Measurements from ENCODE around the gene UFC1. TPM values are rescaled to one million over a fixed set of nuclear protein-coding genes. Genes with fewer than 3 reads are reported as not detected.

UFC1 gene
- total and polyA plus RNA-seq, 5 donors from 2014 or later: 115 to 188 (median 162) TPM

DNA sequence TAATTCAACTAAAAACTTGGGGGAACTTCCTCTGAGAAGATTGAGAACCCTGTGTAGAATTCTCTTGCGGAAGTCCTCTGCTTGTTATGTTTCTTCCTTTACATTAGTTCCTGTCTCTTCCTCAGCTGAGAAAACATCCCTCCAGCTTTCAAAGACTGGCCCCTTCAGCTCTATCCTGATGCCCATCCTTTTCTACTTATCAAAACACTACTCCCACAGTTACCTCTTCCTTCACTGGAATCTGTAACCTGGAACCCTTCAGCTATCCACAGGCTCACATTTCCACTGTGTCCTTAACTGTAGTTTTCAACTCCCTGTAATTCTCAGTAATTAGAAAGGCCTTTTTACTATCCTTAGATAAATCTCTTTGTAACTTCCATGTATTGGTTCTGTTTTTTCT, 15.3 kb upstream of the UFC1 start:
- Mint-ChIP-seq H3K9me3 (no peaks in the 10 kb centered on the region), H3K27me3 (no peaks in the 10 kb centered on the region), H3K4me1 (peaks cover 0 to 14% (median 8%) of the 10 kb centered on the region in 4 donors), H3K4me3 (peak overlapping the region in 1 of 4 donors; percentile 10), H3K36me3 (no peaks in the 10 kb centered on the region), H3K27ac (peak overlapping the region; percentile 59 to 81 (median 64))
- Histone ChIP-seq H3K4me1 (ENCODE audit: control insufficient read depth, insufficient read depth, low read length, poor library complexity, severe bottlenecking) (peaks cover 5% of the 10 kb centered on the region), H3K4me3 (ENCODE audit: low read depth, low read length) (no peak overlapping the region), H3K36me3 (ENCODE audit: control insufficient read depth, insufficient read depth, low read length) (no peaks in the 10 kb centered on the region), H3K27me3 (ENCODE audit: control insufficient read depth, insufficient read depth, low read length) (no peaks in the 10 kb centered on the region), H3K27ac (ENCODE audit: insufficient read depth, low read length, poor library complexity, severe bottlenecking) (no peak overlapping the region), H3K9me3 (ENCODE audit: control insufficient read depth in 2 of 2, low read length in 2 of 2) (no peaks in the 10 kb centered on the region)
- DNase-seq (no peak), ATAC-seq (ENCODE audit: low read depth in 2 of 2) (no peak)

DNA sequence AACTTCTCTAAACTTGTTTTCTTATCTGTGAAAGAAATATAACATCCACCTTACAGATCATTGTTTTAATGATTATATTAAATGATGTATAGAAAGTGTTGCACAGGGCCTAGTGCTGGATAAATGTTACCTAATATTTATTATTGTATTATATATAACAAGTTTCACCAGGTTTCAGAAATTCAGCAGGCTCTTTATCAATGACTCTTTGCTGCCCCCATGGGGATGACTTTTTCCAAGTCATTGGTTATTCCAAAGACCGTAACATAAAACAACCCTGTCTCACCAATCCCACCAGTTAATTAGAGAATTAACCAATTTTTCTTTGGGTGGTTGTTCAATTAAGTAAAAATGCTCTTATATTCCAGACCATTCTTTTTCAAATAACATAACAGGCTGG, 14.0 kb upstream of the UFC1 start:
- Mint-ChIP-seq H3K9me3 (no peaks in the 10 kb centered on the region), H3K27ac (no peak overlapping the region), H3K4me1 (peaks cover 0 to 14% (median 8%) of the 10 kb centered on the region in 4 donors), H3K27me3 (no peaks in the 10 kb centered on the region), H3K36me3 (no peaks in the 10 kb centered on the region), H3K4me3 (no peak overlapping the region)
- H3K36me3 ChIP-seq (ENCODE audit: control insufficient read depth, insufficient read depth, low read length): no peaks in the 10 kb centered on the region
- DNase-seq (peak; percentile 23 to 67 (median 51)), ATAC-seq (ENCODE audit: low read depth in 2 of 2) (no peak)
- H3K9me3 ChIP-seq (ENCODE audit: control insufficient read depth in 2 of 2, low read length in 2 of 2): no peaks in the 10 kb centered on the region
- H3K27me3 ChIP-seq (ENCODE audit: control insufficient read depth, insufficient read depth, low read length): no peaks in the 10 kb centered on the region
- no peak overlapping the region for H3K4me3 ChIP-seq (ENCODE audit: low read depth, low read length)
- H3K4me1 ChIP-seq (ENCODE audit: control insufficient read depth, insufficient read depth, low read length, poor library complexity, severe bottlenecking): no peaks in the 10 kb centered on the region
- no peak overlapping the region for H3K27ac ChIP-seq (ENCODE audit: insufficient read depth, low read length, poor library complexity, severe bottlenecking)

DNA sequence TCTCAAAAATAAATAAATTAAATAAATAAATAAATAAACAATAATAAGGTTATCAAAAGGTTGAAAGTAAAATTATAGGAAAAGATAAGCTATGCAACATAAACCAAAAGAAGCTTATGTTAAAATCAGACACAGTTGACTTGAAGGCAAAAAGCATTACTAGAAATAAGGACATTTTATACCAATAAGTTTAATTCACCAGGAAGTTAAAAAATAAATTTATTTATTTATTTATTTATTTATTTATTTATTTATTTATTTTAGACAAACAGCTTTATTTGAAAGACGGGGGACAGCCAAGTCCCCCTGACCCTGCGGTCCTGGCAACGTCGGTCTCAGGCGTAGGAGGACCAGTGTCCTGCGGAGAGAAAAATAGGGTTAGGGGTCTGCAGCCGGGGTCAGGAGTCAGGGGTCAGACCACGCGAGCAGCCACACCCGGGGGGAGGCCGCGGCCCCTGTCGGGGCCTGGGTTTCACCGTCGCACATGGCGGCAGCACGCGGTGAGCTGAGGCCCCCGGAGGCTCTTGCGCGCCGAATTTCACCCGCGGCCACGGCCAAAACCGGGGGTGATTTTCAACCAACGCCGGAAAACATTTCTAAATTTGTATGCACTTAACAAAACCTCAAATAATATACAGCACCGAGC, 12.9 kb upstream of the UFC1 start:
- ATAC-seq (ENCODE audit: low read depth in 2 of 2) (no peak), DNase-seq (no peak)
- H3K36me3 Mint-ChIP-seq: no peaks in the 10 kb centered on the region
- Histone ChIP-seq H3K27ac (ENCODE audit: insufficient read depth, low read length, poor library complexity, severe bottlenecking) (no peak overlapping the region), H3K9me3 (ENCODE audit: control insufficient read depth in 2 of 2, low read length in 2 of 2) (no peaks in the 10 kb centered on the region), H3K36me3 (ENCODE audit: control insufficient read depth, insufficient read depth, low read length) (no peaks in the 10 kb centered on the region), H3K4me3 (ENCODE audit: low read depth, low read length) (no peak overlapping the region), H3K27me3 (ENCODE audit: control insufficient read depth, insufficient read depth, low read length) (no peaks in the 10 kb centered on the region), H3K4me1 (ENCODE audit: control insufficient read depth, insufficient read depth, low read length, poor library complexity, severe bottlenecking) (no peaks in the 10 kb centered on the region)
- H3K27me3 Mint-ChIP-seq: no peaks in the 10 kb centered on the region
- no peaks in the 10 kb centered on the region for H3K9me3 Mint-ChIP-seq
- no peak overlapping the region for H3K27ac Mint-ChIP-seq
- no peak overlapping the region for H3K4me3 Mint-ChIP-seq
- H3K4me1 Mint-ChIP-seq: peaks cover 0 to 7% (median 5%) of the 10 kb centered on the region in 4 donors

DNA sequence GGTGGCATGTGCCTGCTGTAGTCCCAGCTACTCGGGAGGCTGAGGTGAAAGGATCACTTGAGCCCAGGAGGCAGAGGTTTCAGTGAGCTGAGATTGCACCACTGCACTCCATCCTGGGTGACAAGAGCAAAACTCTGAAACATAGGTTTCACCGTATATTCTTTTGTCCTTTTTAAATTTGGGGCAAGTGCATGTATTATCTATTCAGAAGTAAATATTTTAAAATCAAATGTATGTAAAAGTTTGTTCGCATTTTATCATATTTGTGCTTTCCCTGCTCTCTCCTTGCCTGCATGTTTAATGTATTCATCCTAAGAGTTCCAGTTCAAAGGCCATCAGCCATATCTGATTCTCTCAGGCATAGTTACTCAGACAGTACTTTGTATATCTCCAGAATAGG, 7.9 kb upstream of the UFC1 start:
- no peak for ATAC-seq (ENCODE audit: low read depth in 2 of 2)
- Mint-ChIP-seq H3K36me3 (no peaks in the 10 kb centered on the region), H3K4me1 (no peaks in the 10 kb centered on the region), H3K27me3 (no peaks in the 10 kb centered on the region), H3K27ac (no peak overlapping the region), H3K4me3 (no peak overlapping the region), H3K9me3 (no peaks in the 10 kb centered on the region)
- H3K4me3 ChIP-seq (ENCODE audit: low read depth, low read length): no peak overlapping the region
- no peaks in the 10 kb centered on the region for H3K9me3 ChIP-seq (ENCODE audit: control insufficient read depth in 2 of 2, low read length in 2 of 2)
- no peak for DNase-seq
- H3K36me3 ChIP-seq (ENCODE audit: control insufficient read depth, insufficient read depth, low read length): no peaks in the 10 kb centered on the region
- H3K27me3 ChIP-seq (ENCODE audit: control insufficient read depth, insufficient read depth, low read length): no peaks in the 10 kb centered on the region
- H3K27ac ChIP-seq (ENCODE audit: insufficient read depth, low read length, poor library complexity, severe bottlenecking): no peak overlapping the region
- H3K4me1 ChIP-seq (ENCODE audit: control insufficient read depth, insufficient read depth, low read length, poor library complexity, severe bottlenecking): no peaks in the 10 kb centered on the region

DNA sequence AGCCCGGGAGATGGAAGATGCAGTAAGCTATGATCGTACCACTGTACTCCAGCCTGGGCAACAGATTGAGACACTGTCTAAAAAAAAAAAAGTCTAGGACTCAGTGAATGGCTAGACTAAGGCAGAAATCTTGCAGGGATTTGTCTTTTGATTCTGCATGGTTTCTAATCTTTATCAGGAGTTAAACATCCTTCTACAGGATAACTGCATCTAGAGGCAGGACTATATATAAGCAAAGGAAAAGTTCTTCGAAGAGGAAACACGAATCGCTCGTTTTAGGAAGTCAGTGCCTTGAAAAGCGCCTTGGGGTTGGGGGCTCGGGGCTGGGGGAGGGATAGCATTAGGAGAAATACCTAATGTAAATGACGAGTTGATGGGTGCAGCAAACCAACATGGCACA, 602 bp upstream of the UFC1 start:
- no peak for ATAC-seq (ENCODE audit: low read depth in 2 of 2)
- Histone ChIP-seq H3K27me3 (ENCODE audit: control insufficient read depth, insufficient read depth, low read length) (no peaks in the 10 kb centered on the region), H3K36me3 (ENCODE audit: control insufficient read depth, insufficient read depth, low read length) (peaks cover 13% of the 10 kb centered on the region), H3K4me3 (ENCODE audit: low read depth, low read length) (peak overlapping the region; percentile 97), H3K4me1 (ENCODE audit: control insufficient read depth, insufficient read depth, low read length, poor library complexity, severe bottlenecking) (peaks cover 11% of the 10 kb centered on the region), H3K27ac (ENCODE audit: insufficient read depth, low read length, poor library complexity, severe bottlenecking) (peak overlapping the region; percentile 95), H3K9me3 (ENCODE audit: control insufficient read depth in 2 of 2, low read length in 2 of 2) (no peaks in the 10 kb centered on the region)
- peaks cover 13% of the 10 kb centered on the region for H3K36me3 Mint-ChIP-seq
- peaks cover 25 to 32% (median 29%) of the 10 kb centered on the region in 4 donors for H3K4me1 Mint-ChIP-seq
- no peaks in the 10 kb centered on the region for H3K9me3 Mint-ChIP-seq
- H3K27ac Mint-ChIP-seq: peak overlapping the region; percentile 100
- H3K27me3 Mint-ChIP-seq: no peaks in the 10 kb centered on the region
- no peak for DNase-seq
- H3K4me3 Mint-ChIP-seq: peak overlapping the region; percentile 96 to 100 (median 98)

DNA sequence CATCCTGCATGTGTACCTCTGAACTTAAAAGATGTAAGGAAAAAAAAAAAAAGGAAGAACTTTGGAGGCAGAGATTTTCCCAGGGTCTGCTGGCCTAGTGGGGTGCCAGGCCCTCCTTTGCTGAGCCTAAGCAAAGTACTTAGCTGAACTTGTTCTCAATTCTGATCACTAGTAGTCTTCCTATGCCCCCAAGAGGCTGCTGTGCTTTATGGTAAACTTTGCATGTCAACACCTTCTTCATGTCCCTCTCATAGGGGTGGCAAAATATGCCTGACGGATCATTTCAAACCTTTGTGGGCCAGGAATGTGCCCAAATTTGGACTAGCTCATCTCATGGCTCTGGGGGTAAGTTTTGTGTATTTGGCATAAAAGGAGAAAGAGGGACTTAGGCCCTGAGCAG, 4.1 kb downstream of the UFC1 start:
- Mint-ChIP-seq H3K4me3 (peak overlapping the region; percentile 91 to 97 (median 95)), H3K9me3 (no peaks in the 10 kb centered on the region), H3K27ac (peak overlapping the region; percentile 49 to 96 (median 92)), H3K4me1 (peaks cover 38 to 74% (median 50%) of the 10 kb centered on the region in 4 donors), H3K27me3 (no peaks in the 10 kb centered on the region), H3K36me3 (peaks cover 27% of the 10 kb centered on the region)
- H3K9me3 ChIP-seq (ENCODE audit: control insufficient read depth in 2 of 2, low read length in 2 of 2): no peaks in the 10 kb centered on the region
- H3K27ac ChIP-seq (ENCODE audit: insufficient read depth, low read length, poor library complexity, severe bottlenecking): no peak overlapping the region
- DNase-seq (no peak), ATAC-seq (ENCODE audit: low read depth in 2 of 2) (no peak)
- H3K27me3 ChIP-seq (ENCODE audit: control insufficient read depth, insufficient read depth, low read length): no peaks in the 10 kb centered on the region
- H3K36me3 ChIP-seq (ENCODE audit: control insufficient read depth, insufficient read depth, low read length): peaks cover 27% of the 10 kb centered on the region
- H3K4me1 ChIP-seq (ENCODE audit: control insufficient read depth, insufficient read depth, low read length, poor library complexity, severe bottlenecking): peaks cover 41% of the 10 kb centered on the region
- H3K4me3 ChIP-seq (ENCODE audit: low read depth, low read length): no peak overlapping the region

DNA sequence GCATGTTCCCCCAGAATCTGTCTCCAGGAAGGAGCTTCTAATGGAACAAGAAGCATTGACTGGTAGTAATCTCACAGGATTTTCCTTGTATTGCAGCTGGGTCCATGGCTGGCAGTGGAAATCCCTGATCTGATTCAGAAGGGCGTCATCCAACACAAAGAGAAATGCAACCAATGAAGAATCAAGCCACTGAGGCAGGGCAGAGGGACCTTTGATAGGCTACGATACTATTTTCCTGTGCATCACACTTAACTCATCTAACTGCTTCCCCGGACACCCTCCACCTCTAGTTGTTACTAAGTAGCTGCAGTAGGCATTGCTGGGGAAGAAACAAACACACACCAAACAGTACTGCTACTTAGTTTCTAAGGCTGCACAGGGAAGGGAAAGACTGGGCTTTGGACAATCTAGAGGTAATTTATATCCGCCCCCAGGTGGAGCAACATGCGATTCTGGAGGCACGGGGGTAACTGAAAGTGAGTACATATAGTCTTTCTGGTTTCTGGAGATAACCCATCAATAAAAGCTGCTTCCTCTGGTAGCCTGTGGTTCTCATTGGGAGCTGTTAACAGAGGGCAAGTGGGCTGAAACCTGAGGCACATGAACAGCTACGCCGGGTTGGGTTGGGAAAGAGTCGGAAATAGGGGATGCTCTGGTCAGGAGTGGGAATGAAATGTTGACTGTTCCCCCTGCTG, 4.7 kb downstream of the UFC1 start:
- Histone ChIP-seq H3K27ac (ENCODE audit: insufficient read depth, low read length, poor library complexity, severe bottlenecking) (peak overlapping the region; percentile 83), H3K36me3 (ENCODE audit: control insufficient read depth, insufficient read depth, low read length) (peaks cover 32% of the 10 kb centered on the region), H3K4me1 (ENCODE audit: control insufficient read depth, insufficient read depth, low read length, poor library complexity, severe bottlenecking) (peaks cover 41% of the 10 kb centered on the region), H3K9me3 (ENCODE audit: control insufficient read depth in 2 of 2, low read length in 2 of 2) (no peaks in the 10 kb centered on the region), H3K27me3 (ENCODE audit: control insufficient read depth, insufficient read depth, low read length) (no peaks in the 10 kb centered on the region), H3K4me3 (ENCODE audit: low read depth, low read length) (peak overlapping the region; percentile 81)
- peaks cover 32% of the 10 kb centered on the region for H3K36me3 Mint-ChIP-seq
- H3K27ac Mint-ChIP-seq: peak overlapping the region; percentile 92 to 97 (median 96)
- H3K4me3 Mint-ChIP-seq: peak overlapping the region; percentile 91 to 97 (median 95)
- no peaks in the 10 kb centered on the region for H3K27me3 Mint-ChIP-seq
- peaks cover 37 to 75% (median 56%) of the 10 kb centered on the region in 4 donors for H3K4me1 Mint-ChIP-seq
- DNase-seq: no peak
- no peaks in the 10 kb centered on the region for H3K9me3 Mint-ChIP-seq
- no peak for ATAC-seq (ENCODE audit: low read depth in 2 of 2)

All from CD4-positive, CD25-positive, alpha-beta regulatory T cell (primary cell).